ENCODE data around the gene PRELID1.
"Not testable (repeated sequence)": the region's sequence is repeated elsewhere in the genome, so short reads cannot be mapped to it uniquely, and the experiment has no call there.

Gene PRELID1

GRCh38 chr5:177303121-177303924 lies at the start of gene PRELID1, which contains the start of gene RAB24:
PRELID1 (plus strand) TSS chr5:177303799; CDS start chr5:177303986, 187 bp downstream.
RAB24 (minus strand) TSS chr5:177303719; CDS start chr5:177303288, 431 bp downstream.
- peak; percentile 89 for DNase-seq (ENCODE audit: low read depth, low spot score)

DNA sequence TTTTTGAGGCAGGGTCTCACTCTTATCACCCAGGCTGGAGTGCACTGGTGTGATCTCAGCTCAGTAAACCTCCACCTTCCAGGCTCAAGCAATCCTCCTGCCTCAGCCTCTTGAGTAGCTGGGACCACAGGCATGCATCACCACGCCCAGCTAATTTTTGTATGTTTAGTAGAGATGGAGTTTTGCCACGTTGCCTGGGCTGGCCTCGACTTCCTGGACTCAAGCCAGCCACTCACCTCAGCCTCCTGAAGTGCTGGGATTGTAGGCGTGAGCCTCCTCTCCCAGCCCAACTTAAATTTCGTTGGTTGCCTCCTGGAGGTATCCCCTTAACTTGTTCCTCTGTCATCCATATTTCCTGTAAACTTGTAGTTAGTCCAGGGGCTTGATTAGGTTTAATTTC lies 47.3 kb upstream of the PRELID1 start:
- no peak for DNase-seq (ENCODE audit: low read depth, low spot score)

GRCh38 chr5:177258711-177259110 lies 44.9 kb upstream of the PRELID1 start:
- DNase-seq (ENCODE audit: low read depth, low spot score), result not testable (repeated sequence)

DNA sequence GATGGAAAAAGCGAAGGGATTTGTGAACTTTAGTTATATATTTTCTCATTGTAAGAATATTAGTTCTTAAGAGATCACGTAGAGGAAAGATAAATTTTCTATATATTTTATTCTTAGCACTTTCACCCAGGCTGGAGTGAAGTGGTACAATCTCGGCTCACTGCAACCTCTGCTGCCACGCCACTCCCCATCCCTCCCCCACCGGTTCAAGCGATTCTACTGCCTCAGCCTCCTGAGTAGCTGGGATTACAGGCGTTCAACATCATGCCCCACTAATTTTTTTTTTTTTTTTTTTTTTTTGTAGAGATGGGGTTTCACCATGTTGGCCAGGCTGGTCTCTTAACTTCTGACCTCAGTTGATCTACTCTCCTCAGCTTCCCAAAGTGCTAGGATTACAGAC lies 42.6 kb upstream of the PRELID1 start:
- no peak for DNase-seq (ENCODE audit: low read depth, low spot score)

DNA sequence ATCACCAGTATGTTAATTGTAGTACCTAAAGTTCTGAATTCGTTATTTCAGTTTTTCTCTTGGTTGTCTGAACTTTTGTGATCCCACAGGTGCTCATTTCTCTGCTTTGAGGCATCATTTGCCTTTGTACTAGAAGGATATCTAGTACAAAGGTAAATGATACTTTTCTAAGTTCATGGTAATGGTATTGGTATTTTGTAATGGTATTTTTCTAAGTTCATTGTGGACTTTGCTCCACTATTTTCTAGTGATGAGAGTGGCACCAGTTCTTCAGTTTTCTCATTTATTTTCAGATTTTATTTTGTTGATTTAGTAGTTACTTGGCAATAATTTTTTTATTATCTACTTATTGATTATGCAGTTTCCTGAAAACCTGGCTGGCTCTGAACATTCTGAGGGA lies 42.1 kb upstream of the PRELID1 start:
- no peak for DNase-seq (ENCODE audit: low read depth, low spot score)

GRCh38 chr5:177264178-177264577 lies 39.4 kb upstream of the PRELID1 start:
- DNase-seq (ENCODE audit: low read depth, low spot score), result no peak

- DNase-seq (ENCODE audit: low read depth, low spot score), result no peak
These were observed 38.2 kb upstream of the PRELID1 start for GRCh38 chr5:177265395-177265794.

DNA sequence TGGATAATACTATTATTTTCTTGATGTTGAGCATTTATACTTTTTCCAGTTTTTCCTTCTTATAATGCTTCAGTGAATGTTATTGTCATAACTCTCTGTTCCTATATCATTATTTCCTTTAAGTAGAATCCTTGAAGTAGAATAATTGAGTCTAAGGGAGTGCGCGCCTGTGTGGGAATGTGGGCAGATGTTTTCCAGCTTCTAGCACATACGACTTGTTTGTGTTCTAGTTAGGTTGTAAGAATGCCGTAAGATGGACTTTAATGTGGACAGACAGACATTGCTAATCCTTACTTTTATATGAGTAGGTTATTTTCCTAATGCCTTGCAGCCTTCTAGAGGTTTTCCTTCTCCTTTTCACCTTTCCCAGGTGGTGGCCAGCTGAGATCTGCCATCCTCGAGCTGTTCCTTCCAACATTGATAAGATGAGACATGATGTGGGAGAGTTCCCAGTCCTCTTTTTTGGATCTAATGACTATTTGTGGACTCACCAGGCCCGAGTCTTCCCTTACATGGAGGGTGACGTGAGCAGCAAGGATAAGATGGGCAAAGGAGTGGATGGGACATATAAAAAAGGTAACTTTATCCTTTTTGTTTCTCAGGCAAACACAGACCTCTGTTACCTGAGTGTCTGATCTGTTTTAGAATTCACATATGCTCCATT lies 34.2 kb upstream of the PRELID1 start:
- no peak for DNase-seq (ENCODE audit: low read depth, low spot score)

GRCh38 chr5:177269976-177270375 lies 33.6 kb upstream of the PRELID1 start:
- DNase-seq (ENCODE audit: low read depth, low spot score), result no peak

DNA sequence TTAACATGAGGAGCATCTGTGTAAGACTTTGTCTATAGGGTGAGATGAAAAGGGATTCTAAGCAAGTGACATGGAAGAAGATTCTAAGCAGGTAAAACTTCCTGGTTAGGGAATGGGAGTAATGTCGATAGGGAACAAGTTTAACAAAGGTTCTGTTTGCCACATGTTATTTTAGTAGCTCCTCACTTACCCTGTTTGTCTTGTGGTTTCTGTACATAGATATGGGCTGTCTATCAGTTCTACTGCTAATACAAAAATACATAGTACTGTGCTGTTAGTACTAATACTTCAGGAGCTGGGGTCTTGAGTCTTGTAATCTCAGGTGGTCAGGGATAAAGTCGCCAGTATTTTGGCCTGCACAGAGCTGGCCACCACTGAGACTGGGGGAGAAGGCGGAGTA lies 32.9 kb upstream of the PRELID1 start:
- no peak for DNase-seq (ENCODE audit: low read depth, low spot score)

DNA sequence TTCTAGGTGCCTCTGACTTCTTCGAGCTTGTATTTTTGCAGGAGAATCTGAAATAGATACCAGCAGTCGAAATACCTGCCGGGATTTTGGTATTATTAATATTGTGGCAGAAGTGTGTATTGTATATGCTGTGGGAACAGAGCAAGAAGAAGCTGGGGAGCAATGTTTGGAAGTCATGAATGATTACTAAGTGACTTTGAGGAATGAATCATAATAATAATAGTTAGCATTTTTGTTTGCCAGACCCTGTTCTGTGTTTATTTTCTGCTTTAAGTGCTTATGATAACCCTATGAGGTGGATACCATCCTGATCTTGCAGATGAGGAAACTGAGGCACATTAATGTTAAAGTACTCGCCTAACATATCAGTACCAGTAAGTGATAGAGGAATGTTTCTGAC lies 32.5 kb upstream of the PRELID1 start:
- no peak for DNase-seq (ENCODE audit: low read depth, low spot score)

- no peak for DNase-seq (ENCODE audit: low read depth, low spot score)
These were observed 27.7 kb upstream of the PRELID1 start for GRCh38 chr5:177275883-177276282.

- no peak for DNase-seq (ENCODE audit: low read depth, low spot score)
These were observed 26.7 kb upstream of the PRELID1 start for GRCh38 chr5:177276886-177277285.

DNA sequence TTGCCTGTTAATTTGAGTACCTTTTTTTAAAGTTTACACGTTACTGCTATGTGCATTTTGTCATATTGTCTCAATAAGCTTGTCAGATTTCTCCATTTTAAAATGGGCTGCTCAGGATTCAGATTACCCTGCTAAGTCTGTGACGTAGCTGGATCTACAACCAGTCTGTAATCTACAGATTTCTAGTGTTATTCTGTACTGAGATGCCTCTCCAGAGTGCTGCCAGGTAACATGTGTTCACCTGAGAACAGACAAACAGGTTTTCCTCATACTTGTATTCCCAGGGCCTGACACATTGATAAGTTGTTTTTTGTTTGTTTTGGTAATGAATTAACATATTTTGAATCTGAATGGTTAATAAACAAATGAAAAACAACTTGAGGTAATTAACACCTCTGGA lies 15.4 kb upstream of the PRELID1 start:
- no peak for DNase-seq (ENCODE audit: low read depth, low spot score)

- DNase-seq (ENCODE audit: low read depth, low spot score), result no peak
These were observed 12.6 kb upstream of the PRELID1 start for GRCh38 chr5:177290816-177291596.

DNA sequence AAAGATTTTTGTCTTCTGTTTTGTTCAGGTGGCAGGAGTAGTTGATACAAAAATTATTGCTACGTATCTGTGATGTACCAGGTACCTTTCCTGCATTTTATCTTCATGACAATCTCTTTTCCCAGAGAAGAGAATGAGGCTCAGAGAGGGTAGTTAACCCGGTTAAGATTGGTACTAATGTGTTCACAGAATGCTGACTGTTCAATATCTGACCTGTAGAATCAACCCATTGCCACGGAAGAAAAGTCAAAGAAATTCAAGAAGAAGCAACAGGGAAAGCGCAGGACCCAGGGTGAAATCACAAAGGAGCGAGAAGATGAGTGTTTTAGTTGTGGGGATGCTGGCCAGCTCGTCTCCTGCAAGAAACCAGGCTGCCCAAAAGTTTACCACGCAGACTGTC lies 11.9 kb upstream of the PRELID1 start:
- DNase-seq (ENCODE audit: low read depth, low spot score), result no peak

DNA sequence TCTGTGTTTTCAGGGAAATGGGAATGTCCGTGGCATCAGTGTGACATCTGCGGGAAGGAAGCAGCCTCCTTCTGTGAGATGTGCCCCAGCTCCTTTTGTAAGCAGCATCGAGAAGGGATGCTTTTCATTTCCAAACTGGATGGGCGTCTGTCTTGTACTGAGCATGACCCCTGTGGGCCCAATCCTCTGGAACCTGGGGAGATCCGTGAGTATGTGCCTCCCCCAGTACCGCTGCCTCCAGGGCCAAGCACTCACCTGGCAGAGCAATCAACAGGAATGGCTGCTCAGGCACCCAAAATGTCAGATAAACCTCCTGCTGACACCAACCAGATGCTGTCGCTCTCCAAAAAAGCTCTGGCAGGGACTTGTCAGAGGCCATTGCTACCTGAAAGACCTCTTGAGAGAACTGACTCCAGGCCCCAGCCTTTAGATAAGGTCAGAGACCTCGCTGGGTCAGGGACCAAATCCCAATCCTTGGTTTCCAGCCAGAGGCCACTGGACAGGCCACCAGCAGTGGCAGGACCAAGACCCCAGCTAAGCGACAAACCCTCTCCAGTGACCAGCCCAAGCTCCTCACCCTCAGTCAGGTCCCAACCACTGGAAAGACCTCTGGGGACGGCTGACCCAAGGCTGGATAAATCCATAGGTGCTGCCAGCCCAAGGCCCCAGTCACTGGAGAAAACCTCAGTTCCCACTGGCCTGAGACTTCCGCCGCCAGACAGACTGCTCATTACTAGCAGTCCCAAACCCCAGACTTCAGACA lies 9.6 kb upstream of the PRELID1 start:
- no peak for DNase-seq (ENCODE audit: low read depth, low spot score)

- DNase-seq (ENCODE audit: low read depth, low spot score), result no peak
These were observed 9.0 kb upstream of the PRELID1 start for GRCh38 chr5:177294632-177295031.

DNA sequence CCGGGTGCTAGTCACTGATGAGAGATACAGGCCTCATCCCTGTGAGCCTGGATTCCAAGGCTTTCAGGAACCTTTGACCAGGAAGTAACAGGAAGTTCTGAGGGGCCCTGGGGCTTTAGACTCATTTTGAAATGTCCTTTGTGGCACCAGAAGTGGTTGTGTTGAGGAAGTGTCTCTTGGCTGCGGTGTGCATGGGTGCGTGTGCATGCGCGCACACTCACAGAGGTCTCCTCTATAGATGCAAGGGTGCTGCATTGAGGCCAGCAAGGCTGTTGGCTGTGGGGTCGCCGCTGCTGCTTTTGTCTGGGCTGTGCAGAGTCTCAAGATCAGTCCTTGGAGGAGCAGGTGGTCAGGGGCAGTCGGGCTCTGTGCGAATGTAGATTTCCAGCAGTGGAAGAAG lies 7.7 kb upstream of the PRELID1 start:
- no peak for DNase-seq (ENCODE audit: low read depth, low spot score)

DNA sequence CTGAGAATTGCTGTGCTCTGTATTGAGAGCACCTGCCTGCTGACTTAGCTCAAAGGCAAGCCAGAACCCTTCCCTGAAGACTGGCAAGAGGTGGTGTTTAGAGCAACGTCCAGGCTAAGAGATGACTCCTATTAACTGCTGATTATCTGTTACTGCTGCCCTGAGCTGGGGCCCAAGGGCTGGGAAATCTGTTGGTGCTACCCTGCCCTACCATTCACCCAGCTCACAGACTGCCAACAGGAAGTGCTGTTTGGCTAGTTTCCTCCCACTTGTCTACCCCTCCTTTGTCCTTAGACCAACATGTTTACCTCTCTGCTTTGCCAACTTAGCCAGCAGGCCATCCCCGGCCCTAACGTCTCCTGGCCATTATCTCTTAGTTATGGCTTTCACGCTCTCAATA lies 7.0 kb upstream of the PRELID1 start:
- no peak for DNase-seq (ENCODE audit: low read depth, low spot score)

DNA sequence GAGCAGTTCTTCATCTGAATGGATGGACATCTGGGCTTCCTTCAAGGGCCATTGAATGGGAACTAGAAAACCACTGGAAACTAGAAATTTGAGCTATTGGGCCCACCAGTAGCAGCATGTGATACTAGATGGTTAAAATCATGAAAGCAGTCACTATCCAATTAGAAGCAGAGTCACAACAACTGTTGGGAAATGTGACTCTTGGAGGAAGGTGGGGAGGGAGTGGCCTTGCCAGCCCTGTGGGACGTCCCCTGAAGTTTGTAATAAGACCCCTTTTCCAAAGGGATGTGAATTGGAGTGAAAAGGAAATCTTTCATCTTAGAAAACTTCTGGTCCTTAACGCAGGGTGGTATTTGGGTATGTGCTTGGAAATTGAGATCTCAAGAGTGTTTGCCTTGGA lies 5.7 kb upstream of the PRELID1 start:
- DNase-seq (ENCODE audit: low read depth, low spot score), result no peak

DNA sequence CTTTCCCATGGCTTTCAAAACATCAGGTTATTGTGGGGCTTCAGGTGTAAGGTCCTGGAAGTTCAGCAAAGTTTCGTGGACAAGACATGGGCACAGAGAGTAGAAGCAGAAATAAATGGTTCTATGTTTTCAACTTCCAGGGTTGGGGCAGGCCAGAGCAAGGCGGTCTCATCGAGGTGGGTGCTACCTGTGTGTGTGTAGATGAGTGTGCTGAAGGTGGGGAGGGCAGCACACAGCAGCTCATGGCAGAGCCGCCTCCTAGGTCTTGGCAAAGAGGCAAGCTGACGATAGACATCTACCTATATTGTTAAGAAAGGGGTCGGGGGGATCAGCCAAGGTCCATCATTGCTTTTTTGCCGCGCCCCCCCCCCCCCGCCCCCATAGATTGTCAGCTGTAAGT lies 3.9 kb upstream of the PRELID1 start:
- DNase-seq (ENCODE audit: low read depth, low spot score), result no peak
